Right ventricle myocardium superior (tissue), 1 donor: ENCODE measurements around the gene CTSO. TPM values are rescaled to one million over a fixed set of nuclear protein-coding genes. Genes with fewer than 3 reads are reported as not detected.

Experiments
- ATAC-seq: fragments of 200-7000 bp; cut with Tn5 transposase; one replicate; pipeline ENCODE4 v1.9.1; 2020; ENCODE audit warnings: mild to moderate bottlenecking; ENCODE audit not compliant: poor library complexity
- DNase-seq: peaks from one replicate; pipeline ENCODE4 v3.0.0-alpha.2; 2020
- intact Hi-C: fragments of 100-400 bp; cut with DNase I; formaldehyde crosslinking; loops from one replicate; pipeline ENCODE4 v1.11.2; 2022
- long read RNA-seq: library from polyadenylated mRNA; unstranded; transcript quantifications from one replicate; pipeline ENCODE4 v2.0.0, GENCODE V29; 2021
- total RNA-seq: library from RNA; stranded (reverse); fragmentation: NEBNext Ultra II Directional; extraction: Animal tissue kit (Norgen Biotek cat#: 25700); gene quantifications from one replicate; pipeline ENCODE4 v1.2.1, GENCODE V29; 2021
- donor health status: DM: no; HTN: yes; CAD: no; lungs with severe emphysema.

The CTSO gene, protein sequence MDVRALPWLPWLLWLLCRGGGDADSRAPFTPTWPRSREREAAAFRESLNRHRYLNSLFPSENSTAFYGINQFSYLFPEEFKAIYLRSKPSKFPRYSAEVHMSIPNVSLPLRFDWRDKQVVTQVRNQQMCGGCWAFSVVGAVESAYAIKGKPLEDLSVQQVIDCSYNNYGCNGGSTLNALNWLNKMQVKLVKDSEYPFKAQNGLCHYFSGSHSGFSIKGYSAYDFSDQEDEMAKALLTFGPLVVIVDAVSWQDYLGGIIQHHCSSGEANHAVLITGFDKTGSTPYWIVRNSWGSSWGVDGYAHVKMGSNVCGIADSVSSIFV
- 6.2 TPM for total RNA-seq
- long read RNA-seq, transcript CTSO-201 (8 exons, 2,954 nt): major isoform, 22 of 22 reads
- long read RNA-seq, partial matches to known transcripts: 0 of 22 reads
- long read RNA-seq, other reads (novel, unspliced or antisense): 0 of 22 reads

- intact Hi-C loops: loop anchor here (5.0 to 10.0 kb wide), 2 partner anchors 141 to 549 kb away; no protein-coding TSS in a partner anchor
- DNase-seq: peak; percentile 86
- ATAC-seq: peak; percentile 98
These were observed at the start of gene CTSO for GRCh38 chr4:155953151-155954117. Gene CTSO, minus strand, starts transcription at chr4:155953866. Its CDS starts 19 bp downstream, at chr4:155953847.

DNA sequence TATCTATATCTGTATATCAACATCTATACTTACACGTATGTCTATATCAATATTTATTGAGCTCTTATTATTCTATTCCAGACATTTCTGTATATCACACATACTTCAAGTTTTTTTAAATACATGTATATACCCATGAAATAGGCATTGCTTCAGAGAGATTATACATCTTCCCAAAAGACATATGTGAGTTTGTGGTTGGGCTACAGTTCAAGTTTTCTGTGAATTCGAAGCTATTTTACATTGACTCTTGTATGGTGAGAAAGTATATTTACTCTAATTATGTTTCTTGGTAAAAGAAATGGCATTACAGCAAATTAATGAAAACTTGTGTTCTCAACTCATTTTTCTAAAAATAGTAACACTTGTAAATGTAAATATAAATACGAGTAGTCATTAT lies 46.8 kb upstream of the CTSO start:
- no peak for ATAC-seq
- intact Hi-C loops: no loop called here

GRCh38 chr4:155999725-156000124 lies 46.1 kb upstream of the CTSO start:
- ATAC-seq: no peak
- DNase-seq: peak; percentile 42
- intact Hi-C loops: no loop called here

More for the DNA sequence above, 46.8 kb upstream of the CTSO start:
- DNase-seq: no peak

DNA sequence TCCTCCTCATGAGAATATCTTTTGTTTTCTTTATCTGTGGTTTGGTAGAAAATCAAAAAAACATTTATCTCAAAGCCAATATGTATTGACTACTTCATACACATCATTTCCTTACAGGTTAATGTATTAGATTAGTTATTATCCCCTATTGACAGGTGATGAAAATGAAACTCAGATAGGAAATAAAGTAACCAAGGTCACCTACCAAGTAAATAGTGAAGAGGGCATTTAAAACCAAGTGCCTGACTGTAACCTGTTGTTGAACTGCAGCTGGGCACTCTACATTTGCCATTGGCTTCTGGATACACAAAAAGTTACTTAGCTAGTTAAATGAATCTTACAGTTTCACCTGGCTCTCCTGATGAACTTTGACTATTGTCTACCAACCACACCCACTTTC lies 41.4 kb upstream of the CTSO start:
- intact Hi-C loops: no loop called here
- DNase-seq (no peak), ATAC-seq (no peak)

DNA sequence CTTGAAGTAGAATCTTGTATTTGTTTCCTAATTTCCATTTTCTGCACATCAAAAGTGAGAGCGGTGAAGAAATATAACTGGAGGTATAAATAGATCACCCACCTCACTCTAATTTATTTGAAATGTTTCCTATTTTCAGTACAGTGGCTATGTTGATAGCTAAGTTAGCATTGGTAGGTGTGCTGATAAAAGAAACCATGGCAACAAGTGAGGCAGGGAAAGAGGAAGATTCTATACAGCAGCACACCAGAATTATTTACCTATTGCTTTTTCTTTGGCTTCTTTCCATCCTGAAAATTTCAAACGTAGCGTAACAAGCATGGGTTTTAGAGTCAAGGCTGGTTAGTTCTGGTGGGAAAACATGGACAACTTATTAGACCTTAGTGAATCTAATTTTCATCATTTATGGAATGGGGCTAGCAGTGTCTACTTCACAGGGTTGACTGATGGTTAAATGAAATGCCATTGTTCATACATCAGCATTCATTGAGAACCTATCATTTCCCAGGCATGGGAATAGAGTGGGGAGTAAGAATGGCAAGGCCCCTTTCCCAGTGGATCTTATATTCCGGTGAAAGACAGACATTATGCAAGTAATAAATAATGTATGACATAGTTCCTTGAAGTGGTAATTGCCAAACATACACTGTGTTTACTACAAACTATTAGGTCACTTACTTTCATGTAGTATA lies 30.6 kb upstream of the CTSO start:
- DNase-seq: no peak
- no peak for ATAC-seq
- intact Hi-C loops: no loop called here

DNA sequence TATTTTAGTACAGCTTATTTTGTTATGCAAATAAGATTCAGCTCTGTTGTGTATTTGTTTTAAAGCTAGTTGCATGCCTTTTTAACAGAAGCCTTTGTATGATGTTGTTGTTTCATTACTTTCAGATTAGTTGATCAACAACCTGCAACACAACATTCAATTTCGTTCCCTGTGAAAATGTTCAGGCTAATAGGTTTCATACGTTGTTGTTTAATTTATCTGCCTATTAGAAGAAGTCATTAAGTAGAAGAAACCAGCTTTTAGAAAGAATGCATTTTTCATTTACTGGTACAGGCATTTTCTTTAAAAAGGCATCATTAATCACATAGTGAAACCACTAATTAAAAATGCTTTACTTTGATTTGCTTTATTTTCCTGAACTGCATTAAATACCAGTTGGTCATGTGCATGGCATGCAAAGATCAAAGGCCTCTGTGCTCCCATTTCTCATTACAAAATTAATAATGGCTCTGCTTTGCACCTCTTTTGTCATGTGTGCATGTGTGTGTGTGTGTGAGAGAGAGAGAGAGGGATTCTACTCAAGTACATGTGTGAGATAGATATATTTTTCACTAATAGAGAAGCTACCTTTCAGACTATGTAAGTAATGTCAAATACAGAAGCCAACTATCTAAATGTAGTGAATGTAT lies 29.2 kb upstream of the CTSO start:
- DNase-seq: no peak

DNA sequence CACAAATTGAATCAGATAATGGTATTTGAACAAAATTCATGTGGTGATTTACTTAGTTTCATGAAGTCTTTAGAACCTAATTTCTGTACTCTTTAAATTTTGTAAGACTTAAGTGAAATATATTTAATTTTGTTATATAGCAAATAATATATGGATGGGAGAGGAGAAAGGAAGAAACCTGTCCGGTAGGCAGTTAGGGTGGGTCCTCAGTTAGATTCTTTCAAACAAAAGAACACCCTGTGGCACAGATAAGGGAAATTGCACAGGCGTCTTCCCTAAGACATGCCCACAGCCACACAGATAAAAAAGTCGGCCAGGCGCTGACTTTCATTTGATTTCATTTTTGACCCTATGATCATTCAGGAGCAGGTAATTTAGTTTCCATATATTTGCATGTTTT lies 25.1 kb upstream of the CTSO start:
- ATAC-seq (no peak), DNase-seq (no peak)
- intact Hi-C loops: no loop called here

More for the DNA sequence above, 29.2 kb upstream of the CTSO start:
- no peak for ATAC-seq
- intact Hi-C loops: no loop called here

- ATAC-seq: no peak
- intact Hi-C loops: no loop called here
- DNase-seq: no peak
These were observed 21.8 kb upstream of the CTSO start for GRCh38 chr4:155975511-155975910.

GRCh38 chr4:155974996-155975395 lies 21.3 kb upstream of the CTSO start:
- no peak for ATAC-seq
- no peak for DNase-seq
- intact Hi-C loops: no loop called here

GRCh38 chr4:155974476-155974749 lies 20.7 kb upstream of the CTSO start:
- no peak for DNase-seq
- no peak for ATAC-seq
- intact Hi-C loops: no loop called here

DNA sequence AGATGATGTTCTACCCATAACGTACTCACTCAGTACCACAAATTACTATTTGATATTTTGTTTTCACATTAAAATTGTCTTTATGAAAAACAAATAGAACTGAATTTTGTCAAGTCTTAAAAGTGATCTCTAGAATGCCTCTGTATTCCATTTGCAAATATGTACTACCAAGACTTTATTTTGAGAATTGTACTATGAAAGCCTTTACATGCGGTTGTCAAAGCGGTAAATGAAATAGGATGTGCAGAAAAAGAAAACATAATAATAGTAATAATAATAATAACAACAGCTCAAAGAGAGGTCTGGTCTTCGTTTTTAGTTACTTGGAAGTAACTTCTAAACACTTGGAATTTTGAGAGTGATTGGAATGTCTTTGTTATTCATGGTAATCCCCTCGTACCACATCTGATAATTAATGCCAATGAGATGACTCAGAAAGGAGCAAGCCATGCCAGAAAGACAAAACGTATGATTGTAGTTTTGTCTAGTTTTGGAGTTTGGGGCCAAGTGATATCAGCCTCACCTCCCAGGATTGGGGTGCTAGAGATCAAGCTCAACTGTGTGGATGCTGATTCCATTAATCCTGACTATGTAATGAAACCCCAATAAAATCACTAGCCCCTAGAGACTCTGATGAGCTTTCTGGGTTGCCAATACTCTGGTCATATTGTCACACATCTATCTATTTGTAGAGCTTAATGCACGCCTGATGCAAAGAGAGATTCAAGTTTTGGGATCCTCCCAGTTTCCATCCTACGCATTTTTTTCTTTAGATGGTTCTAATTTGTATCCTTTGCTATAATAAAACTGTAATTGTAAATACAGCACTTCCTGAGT lies 20.2 kb upstream of the CTSO start:
- DNase-seq (no peak), ATAC-seq (no peak)
- intact Hi-C loops: no loop called here

GRCh38 chr4:155972098-155972497 lies 18.4 kb upstream of the CTSO start:
- no peak for DNase-seq

GRCh38 chr4:155966731-155967395 lies 13.2 kb upstream of the CTSO start:
- intact Hi-C loops: no loop called here
- no peak for DNase-seq
- ATAC-seq: no peak

More at GRCh38 chr4:155972098-155972497, 18.4 kb upstream of the CTSO start:
- ATAC-seq: no peak
- intact Hi-C loops: no loop called here

DNA sequence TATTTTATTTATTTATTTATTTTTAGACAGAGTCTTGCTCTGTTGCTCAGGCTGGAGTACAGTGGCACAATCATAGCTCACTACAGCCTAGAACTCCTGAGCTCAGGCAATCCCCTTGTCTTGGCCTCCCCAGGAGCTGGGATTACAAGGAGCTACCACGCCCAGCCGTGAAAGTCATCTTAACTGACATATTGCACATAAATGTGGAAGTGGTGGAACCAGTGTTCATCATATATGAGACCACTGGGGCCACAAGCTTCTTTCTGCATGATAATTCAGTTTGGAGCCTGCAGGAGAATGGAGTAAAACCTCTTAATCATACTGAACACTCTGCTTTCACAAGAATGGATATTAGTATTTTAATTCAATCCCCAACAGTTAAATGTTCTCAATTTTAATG lies 12.5 kb upstream of the CTSO start:
- intact Hi-C loops: no loop called here
- DNase-seq (no peak), ATAC-seq (no peak)

- intact Hi-C loops: no loop called here
- ATAC-seq (peak; percentile 61), DNase-seq (peak; percentile 40)
These were observed 10.6 kb upstream of the CTSO start for GRCh38 chr4:155964016-155964891.

DNA sequence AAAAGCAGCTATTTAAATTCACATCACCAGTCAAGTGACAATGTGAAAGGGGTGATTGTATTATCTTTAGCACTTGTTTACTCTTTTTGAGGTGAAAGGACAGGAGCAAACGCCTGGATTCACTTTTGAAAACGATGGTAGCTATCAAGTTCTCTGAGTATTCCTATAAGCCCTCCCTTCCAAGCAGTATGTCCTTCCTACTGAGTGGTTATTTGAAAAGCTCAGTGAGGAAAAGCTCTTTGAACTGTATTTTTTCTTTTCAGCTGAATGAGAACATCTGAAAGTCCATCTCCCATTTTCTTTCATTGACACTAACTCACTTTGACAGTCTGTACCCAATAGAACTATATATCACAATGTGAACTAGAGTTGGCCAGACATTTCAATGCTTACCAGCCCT lies 9.1 kb upstream of the CTSO start:
- no peak for ATAC-seq
- no peak for DNase-seq
- intact Hi-C loops: no loop called here
